Measurements from ENCODE around the gene SLC35F6. TPM values are rescaled to one million over a fixed set of nuclear protein-coding genes. Genes with fewer than 3 reads are reported as not detected.
A peak's percentile ranks its signal among the peaks of the same experiment; 100 is the strongest.

Gene SLC35F6
- total RNA-seq, 1 experiment from 2014 or later: 33.9 TPM

- no TSS peak for BruUV-seq (replicated peaks)
- Histone ChIP-seq H3K36me3 (ENCODE audit: low read depth, low read length) (peaks cover 3% of the 10 kb centered on the region; the same call in 1 of the 2 replicates), H3K4me2 (ENCODE audit: low read length) (no peak overlapping the region), H3K79me2 (ENCODE audit: low read length) (peaks cover 52% of the 10 kb centered on the region), H3K4me3 (ENCODE audit: low read length) (no peak overlapping the region), H4K20me1 (ENCODE audit: low read length) (peaks cover 20% of the 10 kb centered on the region), H3K9me2 (replicated peaks; ENCODE audit: low read length) (no peaks in the 10 kb centered on the region), H3K9me3 (ENCODE audit: low read length) (no peaks in the 10 kb centered on the region), H2AFZ (ENCODE audit: low read length) (no peak overlapping the region), H3K27ac (ENCODE audit: low read length) (no peak overlapping the region; the same call in 1 of the 2 replicates), H3F3A (ENCODE audit: low read length, unreplicated experiment) (no peaks in the 10 kb centered on the region), H3K9ac (ENCODE audit: low read length) (no peak overlapping the region), H3K4me1 (ENCODE audit: insufficient read depth, low read length) (peaks cover 21% of the 10 kb centered on the region), H3K27me3 (ENCODE audit: low read length) (no peaks in the 10 kb centered on the region)
- CTCF ChIA-PET: no interaction called here
- no peak for TF ChIP-seq CTCF (conservative IDR thresholded peaks at IDR 0.05; ENCODE audit: low read depth, low read length)
- TF ChIP-seq EZH2phosphoT487 (IDR thresholded peaks at IDR 0.05; ENCODE audit: borderline replicate concordance, low read length): no peak
- TF ChIP-seq EZH2 (IDR thresholded peaks at IDR 0.05; ENCODE audit: low read length, unreplicated experiment): no peak
- POLR2A ChIA-PET (ENCODE audit: unreplicated experiment): no interaction called here
- intact Hi-C loops (cut with micrococcal nuclease): no loop called here
- ATAC-seq (peak; percentile 84), DNase-seq (peak; percentile 41)
These were observed 8.2 kb downstream of the SLC35F6 start for GRCh38 chr2:26772064-26773001.

GRCh38 chr2:26776195-26776800, 12.2 kb downstream of the SLC35F6 start:
- H3K4me1 ChIP-seq (ENCODE audit: insufficient read depth, low read length): peaks cover 16% of the 10 kb centered on the region
- BruUV-seq (replicated peaks): no TSS peak
- no peaks in the 10 kb centered on the region for H3F3A ChIP-seq (ENCODE audit: low read length, unreplicated experiment)
- H3K9ac ChIP-seq (ENCODE audit: low read length): no peak overlapping the region
- no peak overlapping the region for H3K4me2 ChIP-seq (ENCODE audit: low read length)
- no peaks in the 10 kb centered on the region for H3K27me3 ChIP-seq (ENCODE audit: low read length)
- DNase-seq (no peak), ATAC-seq (no peak)
- ChIA-PET CTCF (no interaction called here), POLR2A (ENCODE audit: unreplicated experiment) (no interaction called here)
- H3K9me3 ChIP-seq (ENCODE audit: low read length): no peaks in the 10 kb centered on the region
- no peak overlapping the region for H3K4me3 ChIP-seq (ENCODE audit: low read length)
- intact Hi-C loops (cut with micrococcal nuclease): no loop called here
- H3K9me2 ChIP-seq (replicated peaks; ENCODE audit: low read length): no peaks in the 10 kb centered on the region
- H3K27ac ChIP-seq (ENCODE audit: low read length): no peak overlapping the region
- H4K20me1 ChIP-seq (ENCODE audit: low read length): peaks cover 16% of the 10 kb centered on the region
- TF ChIP-seq EZH2phosphoT487 (IDR thresholded peaks at IDR 0.05; ENCODE audit: borderline replicate concordance, low read length) (no peak), CTCF (conservative IDR thresholded peaks at IDR 0.05; ENCODE audit: low read depth, low read length) (no peak), EZH2 (IDR thresholded peaks at IDR 0.05; ENCODE audit: low read length, unreplicated experiment) (no peak)
- H3K79me2 ChIP-seq (ENCODE audit: low read length): peaks cover 16% of the 10 kb centered on the region
- H3K36me3 ChIP-seq (ENCODE audit: low read depth, low read length): peaks cover 2% of the 10 kb centered on the region; the same call in 1 of the 2 replicates
- H2AFZ ChIP-seq (ENCODE audit: low read length): no peak overlapping the region
